Measurements from ENCODE around the gene VPREB3.

Gene VPREB3

GRCh38 chr22:23754220-23754919, at the start of gene VPREB3:
Gene VPREB3, minus strand, starts transcription at chr22:23754425. Its CDS starts 62 bp downstream, at chr22:23754363.
- peak within 1 kb of the TSS; percentile 98 for H3K4me2 ChIP-seq (ENCODE audit: low read length)

GRCh38 chr22:23803001-23803819, 49.0 kb upstream of the VPREB3 start:
- Histone ChIP-seq H4K20me1 (ENCODE audit: insufficient read depth, low read length) (no peaks in the 10 kb centered on the region), H3K9ac (ENCODE audit: low read length) (peak overlapping the region; percentile 90), H3F3A (ENCODE audit: insufficient read depth, low read length) (peaks cover 8% of the 10 kb centered on the region; the same call in 1 of the 2 replicates), H3K27ac (ENCODE audit: low read depth, low read length, poor library complexity, severe bottlenecking) (peak overlapping the region; percentile 98), H3K36me3 (ENCODE audit: insufficient read depth, low read length) (peaks cover 55% of the 10 kb centered on the region), H3K79me2 (ENCODE audit: insufficient read depth, low read length) (peaks cover 28% of the 10 kb centered on the region), H3K9me3 (ENCODE audit: low read length) (no peaks in the 10 kb centered on the region), H3K4me2 (ENCODE audit: low read length) (peak overlapping the region; percentile 97), H3K4me3 (ENCODE audit: low read depth, low read length, poor library complexity, severe bottlenecking) (peak overlapping the region; percentile 75), H3K4me1 (ENCODE audit: insufficient read depth, low read length, severe bottlenecking) (peaks cover 92% of the 10 kb centered on the region), H3K27me3 (ENCODE audit: insufficient read depth, low read length) (no peaks in the 10 kb centered on the region), H3K9me2 (ENCODE audit: low read depth, low read length) (no peaks in the 10 kb centered on the region), H2AFZ (ENCODE audit: low read length) (no peak overlapping the region)
- TF ChIP-seq EZH2 (IDR thresholded peaks at IDR 0.05; ENCODE audit: borderline replicate concordance, low read length) (no peak), CTCF (IDR thresholded peaks at IDR 0.05; ENCODE audit: low read length) (no peak)

More at GRCh38 chr22:23754220-23754919, at the start of gene VPREB3:
- Histone ChIP-seq H3K9me3 (ENCODE audit: low read length) (no peaks in the 10 kb centered on the region), H3K4me3 (ENCODE audit: low read depth, low read length, poor library complexity, severe bottlenecking) (peak within 1 kb of the TSS; percentile 94), H3K27me3 (ENCODE audit: insufficient read depth, low read length) (no peaks in the 10 kb centered on the region), H3K4me1 (ENCODE audit: insufficient read depth, low read length, severe bottlenecking) (peaks cover 66% of the 10 kb centered on the region), H3K79me2 (ENCODE audit: insufficient read depth, low read length) (no peaks in the 10 kb centered on the region), H3K27ac (ENCODE audit: low read depth, low read length, poor library complexity, severe bottlenecking) (peak within 1 kb of the TSS; percentile 94), H3K9ac (ENCODE audit: low read length) (peak within 1 kb of the TSS; percentile 97), H3K36me3 (ENCODE audit: insufficient read depth, low read length) (no peaks in the 10 kb centered on the region), H3F3A (ENCODE audit: insufficient read depth, low read length) (peaks cover 4% of the 10 kb centered on the region; the same call in 1 of the 2 replicates), H4K20me1 (ENCODE audit: insufficient read depth, low read length) (no peaks in the 10 kb centered on the region), H3K9me2 (ENCODE audit: low read depth, low read length) (no peaks in the 10 kb centered on the region), H2AFZ (ENCODE audit: low read length) (no peak within 1 kb of the TSS)
- no peak for TF ChIP-seq EZH2 (IDR thresholded peaks at IDR 0.05; ENCODE audit: borderline replicate concordance, low read length)
- TF ChIP-seq CTCF (IDR thresholded peaks at IDR 0.05; ENCODE audit: low read length), result no peak

GRCh38 chr22:23801886-23802377, 47.7 kb upstream of the VPREB3 start:
- Histone ChIP-seq H3K79me2 (ENCODE audit: insufficient read depth, low read length) (peaks cover 21% of the 10 kb centered on the region), H3K27ac (ENCODE audit: low read depth, low read length, poor library complexity, severe bottlenecking) (peak overlapping the region; percentile 98), H4K20me1 (ENCODE audit: insufficient read depth, low read length) (no peaks in the 10 kb centered on the region), H2AFZ (ENCODE audit: low read length) (no peak overlapping the region), H3K9me3 (ENCODE audit: low read length) (no peaks in the 10 kb centered on the region), H3K27me3 (ENCODE audit: insufficient read depth, low read length) (no peaks in the 10 kb centered on the region), H3K9me2 (ENCODE audit: low read depth, low read length) (no peaks in the 10 kb centered on the region), H3K4me3 (ENCODE audit: low read depth, low read length, poor library complexity, severe bottlenecking) (peak overlapping the region; percentile 75), H3K4me2 (ENCODE audit: low read length) (peak overlapping the region; percentile 97), H3F3A (ENCODE audit: insufficient read depth, low read length) (peaks cover 8% of the 10 kb centered on the region; the same call in 1 of the 2 replicates), H3K4me1 (ENCODE audit: insufficient read depth, low read length, severe bottlenecking) (peaks cover 87% of the 10 kb centered on the region), H3K36me3 (ENCODE audit: insufficient read depth, low read length) (peaks cover 55% of the 10 kb centered on the region), H3K9ac (ENCODE audit: low read length) (peak overlapping the region; percentile 90)
- no peak for TF ChIP-seq CTCF (IDR thresholded peaks at IDR 0.05; ENCODE audit: low read length)
- TF ChIP-seq EZH2 (IDR thresholded peaks at IDR 0.05; ENCODE audit: borderline replicate concordance, low read length), result no peak
